GOT3 (cell line): ENCODE results near the gene LACTB.
A peak's percentile ranks its signal among the peaks of the same experiment; 100 is the strongest.
"Not testable (repeated sequence)": the region's sequence is repeated elsewhere in the genome, so short reads cannot be mapped to it uniquely, and the experiment has no call there.

ENCODE experiments used
- DNase-seq: peaks from one replicate; lab custom pipeline; 2025; ENCODE audit warnings: mixed read lengths; lab: John Stamatoyannopoulos, UW

LACTB gene

GRCh38 chr15:63089260-63090043, 32.2 kb upstream of the LACTB start:
- DNase-seq: no peak

GRCh38 chr15:63090472-63090871, 31.2 kb upstream of the LACTB start:
- no peak for DNase-seq

GRCh38 chr15:63090887-63091286, 30.8 kb upstream of the LACTB start:
- DNase-seq: no peak

GRCh38 chr15:63091679-63092446, 29.8 kb upstream of the LACTB start:
- DNase-seq: no peak

- no peak for DNase-seq
These were observed 28.0 kb upstream of the LACTB start for GRCh38 chr15:63093486-63094205.

GRCh38 chr15:63094495-63094931, 27.1 kb upstream of the LACTB start:
- no peak for DNase-seq

- no peak for DNase-seq
These were observed 25.5 kb upstream of the LACTB start for GRCh38 chr15:63096178-63096577.

- not testable (repeated sequence) for DNase-seq
These were observed 22.8 kb upstream of the LACTB start for GRCh38 chr15:63098901-63099300.

- not testable (repeated sequence) for DNase-seq
These were observed 22.1 kb upstream of the LACTB start for GRCh38 chr15:63099581-63099980.

GRCh38 chr15:63103416-63103815, 18.2 kb upstream of the LACTB start:
- DNase-seq: no peak

- no peak for DNase-seq
These were observed 16.9 kb upstream of the LACTB start for GRCh38 chr15:63104727-63105126.

GRCh38 chr15:63105354-63105753, 16.3 kb upstream of the LACTB start:
- DNase-seq: not testable (repeated sequence)

GRCh38 chr15:63107895-63108546, 13.6 kb upstream of the LACTB start:
- DNase-seq: peak; percentile 37

GRCh38 chr15:63109498-63109897, 12.2 kb upstream of the LACTB start:
- DNase-seq: no peak

- no peak for DNase-seq
These were observed 11.7 kb upstream of the LACTB start for GRCh38 chr15:63109920-63110319.

GRCh38 chr15:63110428-63111026, 11.1 kb upstream of the LACTB start:
- no peak for DNase-seq

GRCh38 chr15:63111481-63111880, 10.2 kb upstream of the LACTB start:
- no peak for DNase-seq

GRCh38 chr15:63112871-63113270, 8.8 kb upstream of the LACTB start:
- DNase-seq: no peak

GRCh38 chr15:63114465-63114864, 7.2 kb upstream of the LACTB start:
- no peak for DNase-seq

GRCh38 chr15:63118854-63119253, 2.8 kb upstream of the LACTB start:
- DNase-seq: no peak

GRCh38 chr15:63122002-63122875, 578 bp downstream of the LACTB start:
- no peak for DNase-seq
